HEK293 (cell line): ENCODE measurements around the gene IZUMO4.

Source experiments
- CTCF ChIA-PET: fragments of 350-600 bp; formaldehyde crosslinking; extraction: SDS; loops from one replicate; lab custom pipeline; 2021; ENCODE audit warnings: antibody characterized with exemption; lab: Yijun Ruan, JAX
- POLR2A ChIA-PET: fragments of 300-600 bp; formaldehyde crosslinking; extraction: SDS; loops from one replicate; lab custom pipeline; 2020; ENCODE audit warnings: antibody characterized with exemption, inconsistent platforms; lab: Yijun Ruan, JAX
- H3K27ac ChIP-seq: fragments of 200-500 bp; sonication (Bioruptor generic); 2 replicates; pipeline ENCODE4 v1.5.1; 2014; ENCODE audit warnings: low read depth, low read length, control low read depth, inconsistent platforms; ENCODE audit errors: extremely low read depth
- H3K36me3 ChIP-seq, 2 experiments: fragments of 200-500 bp in 1 of 2; sonication (Bioruptor generic) in 1 of 2; 1 replicate in 1 of 2; 2 replicates in 1 of 2; pipeline ENCODE4 v1.5.1; 2014 to 2017; ENCODE audit warnings: inconsistent platforms in 2 of 2, low read length in 2 of 2; ENCODE audit not compliant: control insufficient read depth in 2 of 2, insufficient read depth in 1 of 2
- H3K4me1 ChIP-seq: fragments of 200-500 bp; sonication (Bioruptor generic); 2 replicates; pipeline ENCODE4 v1.5.1; 2014; ENCODE audit warnings: mild to moderate bottlenecking, low read length, inconsistent platforms; ENCODE audit not compliant: control insufficient read depth, insufficient read depth
- H3K4me3 ChIP-seq: 2 replicates; pipeline ENCODE4 v1.5.1; 2011; ENCODE audit warnings: low read depth, mild to moderate bottlenecking, control low read depth, low read length, moderate library complexity
- H3K9me3 ChIP-seq: fragments of 200-500 bp; sonication (Bioruptor generic); 2 replicates; pipeline ENCODE4 v1.5.1; 2014; ENCODE audit warnings: low read depth, low read length, inconsistent platforms; ENCODE audit not compliant: control insufficient read depth, insufficient read depth
- GFI1B ChIP-seq: fragments of 450-650 bp; formaldehyde crosslinking; IDR thresholded peaks from 2 replicates; pipeline ENCODE4 v1.5.1; 2016; ENCODE audit warnings: missing biosample characterization, missing genetic modification characterization
- KLF9 ChIP-seq: fragments of 450-650 bp; formaldehyde crosslinking; IDR thresholded peaks from 2 replicates; pipeline ENCODE4 v1.5.1; 2016; ENCODE audit warnings: missing biosample characterization, missing genetic modification characterization, low read depth
- MEIS1 ChIP-seq: sonication (generic); formaldehyde crosslinking; IDR thresholded peaks from 2 replicates; pipeline ENCODE4 v1.8.1; 2022; ENCODE audit warnings: missing genetic modification reagents, mild to moderate bottlenecking, borderline replicate concordance
- MYNN ChIP-seq: fragments of 450-650 bp; formaldehyde crosslinking; IDR thresholded peaks from 2 replicates; pipeline ENCODE4 v1.5.1; 2016; ENCODE audit warnings: missing biosample characterization, missing genetic modification characterization, borderline replicate concordance
- SCRT2 ChIP-seq: fragments of 450-650 bp; formaldehyde crosslinking; IDR thresholded peaks from 2 replicates; pipeline ENCODE4 v1.5.1; 2016; ENCODE audit warnings: missing biosample characterization, missing genetic modification characterization
- ZBTB10 ChIP-seq: fragments of 450-650 bp; formaldehyde crosslinking; IDR thresholded peaks from 2 replicates; pipeline ENCODE4 v1.5.1; 2016; ENCODE audit warnings: missing biosample characterization, missing genetic modification characterization
- ZBTB11 ChIP-seq: fragments of 450-650 bp; formaldehyde crosslinking; conservative IDR thresholded peaks from 2 replicates; pipeline ENCODE4 v1.5.1; 2016; ENCODE audit warnings: low read depth, missing biosample characterization, missing genetic modification characterization
- ZBTB44 ChIP-seq: fragments of 450-650 bp; IDR thresholded peaks from 2 replicates; pipeline ENCODE4 v1.5.1; 2018; ENCODE audit warnings: missing biosample characterization, mild to moderate bottlenecking, missing genetic modification characterization
- ZEB2 ChIP-seq: fragments of 450-650 bp; formaldehyde crosslinking; IDR thresholded peaks from 2 replicates; pipeline ENCODE4 v1.5.1; 2016; ENCODE audit warnings: missing biosample characterization, missing genetic modification characterization
- ZNF114 ChIP-seq: fragments of 450-650 bp; formaldehyde crosslinking; IDR thresholded peaks from 2 replicates; pipeline ENCODE4 v1.5.0; 2017; ENCODE audit warnings: missing biosample characterization, missing genetic modification characterization
- ZNF211 ChIP-seq: fragments of 450-650 bp; formaldehyde crosslinking; IDR thresholded peaks from 2 replicates; pipeline ENCODE4 v1.5.1; 2016; ENCODE audit warnings: low read depth, missing biosample characterization, missing genetic modification characterization
- ZNF221 ChIP-seq: fragments of 450-650 bp; formaldehyde crosslinking; IDR thresholded peaks from 2 replicates; pipeline ENCODE4 v1.5.1; 2017; ENCODE audit warnings: missing biosample characterization, missing genetic modification characterization, borderline replicate concordance
- ZNF391 ChIP-seq: fragments of 450-650 bp; formaldehyde crosslinking; IDR thresholded peaks from 2 replicates; pipeline ENCODE4 v1.5.1; 2016; ENCODE audit warnings: low read depth, missing biosample characterization, missing genetic modification characterization, borderline replicate concordance
- ZNF600 ChIP-seq: fragments of 450-650 bp; formaldehyde crosslinking; IDR thresholded peaks from 2 replicates; pipeline ENCODE4 v1.5.1; 2016; ENCODE audit warnings: missing biosample characterization, missing genetic modification characterization
- ZNF701 ChIP-seq: fragments of 450-650 bp; formaldehyde crosslinking; IDR thresholded peaks from 2 replicates; pipeline ENCODE4 v1.5.1; 2016; ENCODE audit warnings: missing biosample characterization, missing genetic modification characterization
- ZNF791 ChIP-seq: fragments of 450-650 bp; formaldehyde crosslinking; IDR thresholded peaks from 2 replicates; pipeline ENCODE4 v1.5.1; 2016; ENCODE audit warnings: missing biosample characterization, missing genetic modification characterization
- TF ChIP-seq, protein P1 (sequence below): fragments of 450-650 bp; formaldehyde crosslinking; IDR thresholded peaks from 2 replicates; pipeline ENCODE4 v1.5.1; 2016; ENCODE audit warnings: missing biosample characterization, missing genetic modification characterization
- TF ChIP-seq, protein P2 (sequence below): fragments of 450-650 bp; formaldehyde crosslinking; IDR thresholded peaks from 2 replicates; pipeline ENCODE4 v1.5.1; 2016; ENCODE audit warnings: missing biosample characterization, missing genetic modification characterization
- TF ChIP-seq, protein P3 (sequence below): fragments of 450-650 bp; formaldehyde crosslinking; IDR thresholded peaks from 2 replicates; pipeline ENCODE4 v1.5.1; 2017; ENCODE audit warnings: missing biosample characterization, missing genetic modification characterization

Gene IZUMO4

DNA sequence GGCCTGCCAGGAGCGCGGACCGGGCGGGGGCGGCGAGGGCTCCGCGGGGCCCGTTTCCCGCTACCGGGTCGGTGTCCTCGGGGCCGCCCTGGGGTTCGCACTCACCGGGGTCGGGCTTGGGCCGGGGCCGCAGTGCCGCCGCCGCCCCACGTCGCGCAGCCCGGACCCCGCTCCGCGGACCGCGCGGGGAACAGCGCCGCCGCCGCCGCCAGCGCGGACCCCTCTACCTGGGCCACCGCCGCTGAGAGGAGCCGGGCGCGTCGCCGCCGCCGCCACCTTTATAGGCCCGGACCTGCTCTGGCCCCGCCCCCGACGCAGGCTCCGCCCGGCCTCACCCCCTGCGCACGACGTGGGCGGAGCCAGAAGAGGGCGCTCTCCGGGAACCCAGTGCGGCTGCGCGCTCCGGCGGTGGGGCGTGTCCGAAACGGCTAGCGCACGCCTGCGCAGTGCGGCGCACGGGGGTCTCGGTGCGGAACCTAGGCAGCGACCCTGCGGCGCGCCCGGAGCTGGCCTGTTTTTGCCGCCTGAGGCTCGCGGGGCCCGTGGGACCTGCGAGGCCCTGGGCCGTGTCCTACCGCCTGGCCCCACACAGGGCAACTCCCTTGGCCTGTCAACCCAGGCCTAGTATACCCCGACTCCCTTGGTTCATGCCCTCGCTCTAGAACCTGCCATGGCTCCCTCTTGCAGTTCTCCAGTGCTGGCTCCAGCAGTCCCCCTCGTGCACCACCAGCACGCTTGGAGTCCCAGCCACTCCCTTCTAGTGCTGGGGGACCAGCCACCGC, 45.5 kb upstream of the IZUMO4 start, which contains the start of gene MKNK2 (continued):
- 0 out of 2 replicates have a peak, but pooled peaks have one; percentile 12 for TF ChIP-seq ZBTB11 (tag by site-specific recombination)
- TF ChIP-seq KLF9 (tag by site-specific recombination): peak; percentile 84; the same call in 1 of the 2 replicates
- TF ChIP-seq ZBTB44 (tag by site-specific recombination): 0 out of 2 replicates have a peak, but pooled peaks have one; percentile 11
- no peak for TF ChIP-seq ZNF791 (tag by site-specific recombination)
- TF ChIP-seq ZNF221 (tag by site-specific recombination): no peak
- TF ChIP-seq, protein P1, sequence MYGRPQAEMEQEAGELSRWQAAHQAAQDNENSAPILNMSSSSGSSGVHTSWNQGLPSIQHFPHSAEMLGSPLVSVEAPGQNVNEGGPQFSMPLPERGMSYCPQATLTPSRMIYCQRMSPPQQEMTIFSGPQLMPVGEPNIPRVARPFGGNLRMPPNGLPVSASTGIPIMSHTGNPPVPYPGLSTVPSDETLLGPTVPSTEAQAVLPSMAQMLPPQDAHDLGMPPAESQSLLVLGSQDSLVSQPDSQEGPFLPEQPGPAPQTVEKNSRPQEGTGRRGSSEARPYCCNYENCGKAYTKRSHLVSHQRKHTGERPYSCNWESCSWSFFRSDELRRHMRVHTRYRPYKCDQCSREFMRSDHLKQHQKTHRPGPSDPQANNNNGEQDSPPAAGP: no peak; the same call in 1 of the 2 replicates

DNA sequence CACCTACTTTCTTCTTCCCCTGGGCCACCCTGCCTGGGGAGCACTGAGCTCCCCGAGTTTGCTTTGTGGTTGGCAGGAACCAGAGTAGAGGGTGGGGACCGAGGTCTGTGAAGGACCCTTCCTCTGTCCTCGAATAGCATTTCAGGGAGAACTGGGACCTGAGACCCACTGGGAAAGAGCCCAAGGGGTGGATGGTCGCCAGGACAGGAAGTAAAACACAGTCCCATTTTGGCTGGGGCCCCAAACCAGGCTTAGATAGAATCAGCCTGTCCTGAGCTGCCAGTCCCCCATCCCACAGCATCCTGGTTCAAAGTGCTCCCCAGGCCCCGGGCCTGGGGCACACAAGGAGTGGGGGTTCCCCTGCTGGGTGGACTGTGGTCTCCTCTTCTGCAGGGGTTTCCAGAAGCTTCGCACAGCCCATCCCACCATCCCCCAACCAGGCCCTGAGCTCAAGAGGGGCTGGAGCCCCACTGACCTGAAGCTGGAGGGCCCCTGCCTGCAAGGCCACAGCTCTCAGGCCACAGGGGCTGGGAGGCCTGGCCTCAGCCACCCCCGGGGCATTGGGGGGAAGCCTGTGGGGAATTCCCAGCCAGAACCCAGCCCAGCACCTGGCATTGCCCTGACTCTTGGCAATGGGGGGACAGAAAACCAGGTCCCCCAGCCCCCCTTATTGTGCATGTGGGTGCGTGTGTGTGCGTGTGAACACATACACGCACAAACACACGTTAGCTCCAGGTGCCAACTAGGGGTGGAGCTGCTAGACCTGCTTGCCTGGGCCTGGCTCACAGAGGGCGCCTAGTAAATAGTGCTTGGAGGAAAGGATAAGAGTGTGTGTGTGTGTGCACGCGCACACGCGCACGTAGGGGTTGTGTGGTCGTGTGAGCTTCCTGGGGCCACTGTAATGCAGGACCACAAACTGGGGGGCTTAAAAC, 44.7 kb upstream of the IZUMO4 start:
- CTCF ChIA-PET: interaction anchor here (0.5 to 1.9 kb wide), 11 partner anchors 9 to 205 kb away, joined by 3 to 6 read pairs (median 4); no protein-coding TSS in a partner anchor
- TF ChIP-seq ZNF391 (tag by site-specific recombination): no peak
- no peak for TF ChIP-seq SCRT2
- peak; percentile 75 for TF ChIP-seq ZBTB10
- TF ChIP-seq MYNN (tag by site-specific recombination): no peak
- TF ChIP-seq, protein P2, sequence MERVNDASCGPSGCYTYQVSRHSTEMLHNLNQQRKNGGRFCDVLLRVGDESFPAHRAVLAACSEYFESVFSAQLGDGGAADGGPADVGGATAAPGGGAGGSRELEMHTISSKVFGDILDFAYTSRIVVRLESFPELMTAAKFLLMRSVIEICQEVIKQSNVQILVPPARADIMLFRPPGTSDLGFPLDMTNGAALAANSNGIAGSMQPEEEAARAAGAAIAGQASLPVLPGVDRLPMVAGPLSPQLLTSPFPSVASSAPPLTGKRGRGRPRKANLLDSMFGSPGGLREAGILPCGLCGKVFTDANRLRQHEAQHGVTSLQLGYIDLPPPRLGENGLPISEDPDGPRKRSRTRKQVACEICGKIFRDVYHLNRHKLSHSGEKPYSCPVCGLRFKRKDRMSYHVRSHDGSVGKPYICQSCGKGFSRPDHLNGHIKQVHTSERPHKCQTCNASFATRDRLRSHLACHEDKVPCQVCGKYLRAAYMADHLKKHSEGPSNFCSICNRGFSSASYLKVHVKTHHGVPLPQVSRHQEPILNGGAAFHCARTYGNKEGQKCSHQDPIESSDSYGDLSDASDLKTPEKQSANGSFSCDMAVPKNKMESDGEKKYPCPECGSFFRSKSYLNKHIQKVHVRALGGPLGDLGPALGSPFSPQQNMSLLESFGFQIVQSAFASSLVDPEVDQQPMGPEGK (tag by site-specific recombination): peak; percentile 27; the same call in 1 of the 2 replicates
- TF ChIP-seq ZNF701 (tag by site-specific recombination): no peak
- no peak for TF ChIP-seq ZNF600
- TF ChIP-seq ZNF114: no peak
- TF ChIP-seq, protein P3, sequence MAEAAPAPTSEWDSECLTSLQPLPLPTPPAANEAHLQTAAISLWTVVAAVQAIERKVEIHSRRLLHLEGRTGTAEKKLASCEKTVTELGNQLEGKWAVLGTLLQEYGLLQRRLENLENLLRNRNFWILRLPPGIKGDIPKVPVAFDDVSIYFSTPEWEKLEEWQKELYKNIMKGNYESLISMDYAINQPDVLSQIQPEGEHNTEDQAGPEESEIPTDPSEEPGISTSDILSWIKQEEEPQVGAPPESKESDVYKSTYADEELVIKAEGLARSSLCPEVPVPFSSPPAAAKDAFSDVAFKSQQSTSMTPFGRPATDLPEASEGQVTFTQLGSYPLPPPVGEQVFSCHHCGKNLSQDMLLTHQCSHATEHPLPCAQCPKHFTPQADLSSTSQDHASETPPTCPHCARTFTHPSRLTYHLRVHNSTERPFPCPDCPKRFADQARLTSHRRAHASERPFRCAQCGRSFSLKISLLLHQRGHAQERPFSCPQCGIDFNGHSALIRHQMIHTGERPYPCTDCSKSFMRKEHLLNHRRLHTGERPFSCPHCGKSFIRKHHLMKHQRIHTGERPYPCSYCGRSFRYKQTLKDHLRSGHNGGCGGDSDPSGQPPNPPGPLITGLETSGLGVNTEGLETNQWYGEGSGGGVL (tag by site-specific recombination): peak; percentile 21; the same call in 1 of the 2 replicates
- TF ChIP-seq GFI1B (tag by site-specific recombination): no peak
- no peak for TF ChIP-seq ZNF211 (tag by site-specific recombination)
- no peak for TF ChIP-seq MEIS1 (CRISPR knock-in tag)
- TF ChIP-seq ZEB2 (tag by site-specific recombination): no peak

More for the DNA sequence above, 44.7 kb upstream of the IZUMO4 start:
- Histone ChIP-seq H3K36me3 (peaks cover 0 to 19% of the 10 kb centered on the region in 2 experiments; a peak in 1 of 3 replicates), H3K4me1 (peaks cover 3% of the 10 kb centered on the region; the same call in 1 of the 2 replicates), H3K9me3 (no peaks in the 10 kb centered on the region), H3K4me3 (no peak overlapping the region), H3K27ac (peak overlapping the region; percentile 4; the same call in 1 of the 2 replicates)
- POLR2A ChIA-PET: interaction anchor here (0.6 to 1.9 kb wide), 9 partner anchors 8 to 46 kb away, joined by 3 to 11 read pairs (median 3); no protein-coding TSS in a partner anchor
